ENCODE measurements around the gene KLHL29. TPM values are rescaled to one million over a fixed set of nuclear protein-coding genes. Genes with fewer than 3 reads are reported as not detected.

The KLHL29 gene
- total RNA-seq, 1 donor from 2014 or later, result 5.5 TPM

DNA sequence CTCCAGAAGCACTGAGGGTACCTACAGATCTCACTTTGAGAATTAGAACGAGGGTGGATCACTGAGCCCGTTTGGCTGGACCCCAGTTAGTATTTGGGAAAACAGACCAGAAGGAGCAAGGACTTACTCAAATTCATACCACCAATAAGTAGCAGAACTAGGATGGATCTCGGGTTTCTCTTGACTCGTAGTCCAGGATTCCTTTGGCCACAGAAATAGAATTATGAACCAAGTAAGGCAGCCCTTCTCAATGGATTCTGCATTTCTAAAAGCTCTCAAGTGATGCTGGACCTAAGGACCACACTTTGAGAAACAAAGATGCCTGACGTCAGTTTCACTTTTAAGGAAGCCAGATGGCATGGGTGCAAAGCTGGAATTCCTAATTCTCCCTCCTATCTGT is 153.0 kb downstream of the KLHL29 start:
- H3K4me3 Mint-ChIP-seq (ENCODE audit: unreplicated experiment), result no peak overlapping the region
- H4K20me1 ChIP-seq (ENCODE audit: insufficient read depth, low read length), result no peaks in the 10 kb centered on the region
- H3K27ac Mint-ChIP-seq (ENCODE audit: unreplicated experiment), result peak overlapping the region; percentile 30
- TF ChIP-seq EZH2 (IDR thresholded peaks at IDR 0.05; ENCODE audit: insufficient read depth, low read length), result no peak
- TF ChIP-seq, protein P1, sequence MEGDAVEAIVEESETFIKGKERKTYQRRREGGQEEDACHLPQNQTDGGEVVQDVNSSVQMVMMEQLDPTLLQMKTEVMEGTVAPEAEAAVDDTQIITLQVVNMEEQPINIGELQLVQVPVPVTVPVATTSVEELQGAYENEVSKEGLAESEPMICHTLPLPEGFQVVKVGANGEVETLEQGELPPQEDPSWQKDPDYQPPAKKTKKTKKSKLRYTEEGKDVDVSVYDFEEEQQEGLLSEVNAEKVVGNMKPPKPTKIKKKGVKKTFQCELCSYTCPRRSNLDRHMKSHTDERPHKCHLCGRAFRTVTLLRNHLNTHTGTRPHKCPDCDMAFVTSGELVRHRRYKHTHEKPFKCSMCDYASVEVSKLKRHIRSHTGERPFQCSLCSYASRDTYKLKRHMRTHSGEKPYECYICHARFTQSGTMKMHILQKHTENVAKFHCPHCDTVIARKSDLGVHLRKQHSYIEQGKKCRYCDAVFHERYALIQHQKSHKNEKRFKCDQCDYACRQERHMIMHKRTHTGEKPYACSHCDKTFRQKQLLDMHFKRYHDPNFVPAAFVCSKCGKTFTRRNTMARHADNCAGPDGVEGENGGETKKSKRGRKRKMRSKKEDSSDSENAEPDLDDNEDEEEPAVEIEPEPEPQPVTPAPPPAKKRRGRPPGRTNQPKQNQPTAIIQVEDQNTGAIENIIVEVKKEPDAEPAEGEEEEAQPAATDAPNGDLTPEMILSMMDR (IDR thresholded peaks at IDR 0.05; ENCODE audit: insufficient read depth, low read depth, low read length), result no peak
- H3K36me3 Mint-ChIP-seq (ENCODE audit: low read depth, unreplicated experiment), result peaks cover 3% of the 10 kb centered on the region
- H3K79me2 ChIP-seq (ENCODE audit: insufficient read depth, low read length), result no peaks in the 10 kb centered on the region
- H3K4me3 ChIP-seq (ENCODE audit: insufficient read depth, low read depth, low read length), result no peak overlapping the region
- H2AFZ ChIP-seq (ENCODE audit: low read depth, low read length), result no peak overlapping the region
- H3K27ac ChIP-seq (ENCODE audit: low read depth, low read length), result no peak overlapping the region
- H3K36me3 ChIP-seq (ENCODE audit: insufficient read depth, low read length), result no peaks in the 10 kb centered on the region
- no peak for DNase-seq (ENCODE audit: low read depth)
- H3K27me3 ChIP-seq (ENCODE audit: insufficient read depth, low read length), result peaks cover 23% of the 10 kb centered on the region
- no peaks in the 10 kb centered on the region for H3K9me3 ChIP-seq (ENCODE audit: insufficient read depth, low read depth, low read length)
- peaks cover 90% of the 10 kb centered on the region for H3K27me3 Mint-ChIP-seq (ENCODE audit: low read depth, unreplicated experiment)
- H3K9ac ChIP-seq (ENCODE audit: low read length), result no peak overlapping the region
- H3K4me1 ChIP-seq (ENCODE audit: insufficient read depth, low read length), result no peaks in the 10 kb centered on the region
- no peak for FAIRE-seq
- H3K4me2 ChIP-seq (ENCODE audit: low read length), result no peak overlapping the region
- H3K9me3 Mint-ChIP-seq (ENCODE audit: unreplicated experiment), result no peaks in the 10 kb centered on the region
- peaks cover 8% of the 10 kb centered on the region for H3K4me1 Mint-ChIP-seq (ENCODE audit: low read depth, unreplicated experiment)

DNA sequence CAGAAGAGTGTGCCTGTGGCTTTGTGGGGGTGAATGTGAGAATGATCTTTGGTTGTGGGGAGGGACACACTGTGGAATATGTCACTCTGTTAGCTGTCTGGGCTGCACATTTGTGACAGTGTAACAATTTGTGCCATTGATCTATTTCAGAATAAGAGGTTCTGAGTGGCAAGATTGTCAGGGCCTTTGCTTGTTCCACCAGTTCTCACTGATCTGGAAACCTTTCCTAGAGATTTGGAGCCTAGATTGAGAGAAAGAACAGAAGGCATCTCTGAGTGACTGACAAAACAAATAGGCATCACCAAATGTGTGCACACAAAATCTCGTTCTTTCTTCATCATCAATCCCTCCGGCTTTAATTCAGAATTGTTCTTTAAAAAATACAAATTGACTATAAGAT is 153.6 kb downstream of the KLHL29 start:
- FAIRE-seq (no peak), DNase-seq (ENCODE audit: low read depth) (no peak)
- TF ChIP-seq, protein P1 (IDR thresholded peaks at IDR 0.05; ENCODE audit: insufficient read depth, low read depth, low read length), result no peak
- TF ChIP-seq EZH2 (IDR thresholded peaks at IDR 0.05; ENCODE audit: insufficient read depth, low read length), result no peak
- Mint-ChIP-seq H3K9me3 (ENCODE audit: unreplicated experiment) (no peaks in the 10 kb centered on the region), H3K27me3 (ENCODE audit: low read depth, unreplicated experiment) (peaks cover 90% of the 10 kb centered on the region), H3K27ac (ENCODE audit: unreplicated experiment) (no peak overlapping the region), H3K36me3 (ENCODE audit: low read depth, unreplicated experiment) (peaks cover 5% of the 10 kb centered on the region), H3K4me1 (ENCODE audit: low read depth, unreplicated experiment) (peaks cover 6% of the 10 kb centered on the region), H3K4me3 (ENCODE audit: unreplicated experiment) (no peak overlapping the region)
- Histone ChIP-seq H3K27me3 (ENCODE audit: insufficient read depth, low read length) (peaks cover 27% of the 10 kb centered on the region), H3K79me2 (ENCODE audit: insufficient read depth, low read length) (no peaks in the 10 kb centered on the region), H3K9me3 (ENCODE audit: insufficient read depth, low read depth, low read length) (no peaks in the 10 kb centered on the region), H3K4me2 (ENCODE audit: low read length) (no peak overlapping the region), H3K27ac (ENCODE audit: low read depth, low read length) (no peak overlapping the region), H3K4me1 (ENCODE audit: insufficient read depth, low read length) (no peaks in the 10 kb centered on the region), H3K36me3 (ENCODE audit: insufficient read depth, low read length) (no peaks in the 10 kb centered on the region), H3K4me3 (ENCODE audit: insufficient read depth, low read depth, low read length) (no peak overlapping the region), H4K20me1 (ENCODE audit: insufficient read depth, low read length) (no peaks in the 10 kb centered on the region), H3K9ac (ENCODE audit: low read length) (no peak overlapping the region), H2AFZ (ENCODE audit: low read depth, low read length) (no peak overlapping the region)

DNA sequence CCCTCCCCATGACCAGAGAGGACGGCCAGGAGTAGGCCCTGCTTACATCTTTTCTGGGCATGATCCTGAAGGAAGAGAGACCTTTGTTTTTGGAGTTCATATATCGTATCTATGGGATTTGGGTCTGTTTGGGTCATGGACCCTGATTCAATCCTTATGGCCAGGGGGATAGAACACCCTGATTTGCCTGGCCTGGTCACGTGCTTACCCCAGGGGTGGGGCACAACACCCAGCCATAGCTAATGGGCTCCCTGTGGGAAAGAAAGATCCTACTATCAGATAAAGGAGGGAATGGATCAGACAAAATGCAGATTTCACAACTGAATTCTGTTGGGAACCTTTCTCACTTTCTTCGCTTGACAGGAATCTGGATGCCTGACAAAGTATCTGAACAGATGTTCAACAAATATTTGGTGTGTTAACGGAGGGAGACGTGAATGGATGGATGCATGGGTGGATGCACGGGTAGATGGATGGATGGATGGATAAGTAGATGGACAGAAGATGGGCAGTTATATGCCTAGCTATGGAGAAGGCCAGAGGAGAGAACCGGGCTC is 155.9 kb downstream of the KLHL29 start:
- no peaks in the 10 kb centered on the region for H3K4me1 ChIP-seq (ENCODE audit: insufficient read depth, low read length)
- H3K4me3 ChIP-seq (ENCODE audit: insufficient read depth, low read depth, low read length), result no peak overlapping the region
- no peak overlapping the region for H3K9ac ChIP-seq (ENCODE audit: low read length)
- H3K79me2 ChIP-seq (ENCODE audit: insufficient read depth, low read length), result no peaks in the 10 kb centered on the region
- H4K20me1 ChIP-seq (ENCODE audit: insufficient read depth, low read length), result no peaks in the 10 kb centered on the region
- H3K4me3 Mint-ChIP-seq (ENCODE audit: unreplicated experiment), result no peak overlapping the region
- DNase-seq (ENCODE audit: low read depth) (no peak), FAIRE-seq (no peak)
- H3K9me3 ChIP-seq (ENCODE audit: insufficient read depth, low read depth, low read length), result no peaks in the 10 kb centered on the region
- no peak overlapping the region for H3K27ac Mint-ChIP-seq (ENCODE audit: unreplicated experiment)
- H3K9me3 Mint-ChIP-seq (ENCODE audit: unreplicated experiment), result peaks cover 2% of the 10 kb centered on the region
- H3K27ac ChIP-seq (ENCODE audit: low read depth, low read length), result no peak overlapping the region
- no peak overlapping the region for H2AFZ ChIP-seq (ENCODE audit: low read depth, low read length)
- H3K36me3 ChIP-seq (ENCODE audit: insufficient read depth, low read length), result no peaks in the 10 kb centered on the region
- no peak overlapping the region for H3K4me2 ChIP-seq (ENCODE audit: low read length)
- peaks cover 87% of the 10 kb centered on the region for H3K27me3 Mint-ChIP-seq (ENCODE audit: low read depth, unreplicated experiment)
- TF ChIP-seq EZH2 (IDR thresholded peaks at IDR 0.05; ENCODE audit: insufficient read depth, low read length), result no peak
- TF ChIP-seq, protein P1 (IDR thresholded peaks at IDR 0.05; ENCODE audit: insufficient read depth, low read depth, low read length), result no peak
- peaks cover 5% of the 10 kb centered on the region for H3K36me3 Mint-ChIP-seq (ENCODE audit: low read depth, unreplicated experiment)
- H3K4me1 Mint-ChIP-seq (ENCODE audit: low read depth, unreplicated experiment), result peaks cover 17% of the 10 kb centered on the region
- H3K27me3 ChIP-seq (ENCODE audit: insufficient read depth, low read length), result peaks cover 22% of the 10 kb centered on the region
